ENCODE results near the gene CTNNA3. TPM values are rescaled to one million over a fixed set of nuclear protein-coding genes. Genes with fewer than 3 reads are reported as not detected.

Gene CTNNA3
- total and polyA plus RNA-seq, 2 donors from 2014 or later: 0.45 to 0.72 TPM

DNA sequence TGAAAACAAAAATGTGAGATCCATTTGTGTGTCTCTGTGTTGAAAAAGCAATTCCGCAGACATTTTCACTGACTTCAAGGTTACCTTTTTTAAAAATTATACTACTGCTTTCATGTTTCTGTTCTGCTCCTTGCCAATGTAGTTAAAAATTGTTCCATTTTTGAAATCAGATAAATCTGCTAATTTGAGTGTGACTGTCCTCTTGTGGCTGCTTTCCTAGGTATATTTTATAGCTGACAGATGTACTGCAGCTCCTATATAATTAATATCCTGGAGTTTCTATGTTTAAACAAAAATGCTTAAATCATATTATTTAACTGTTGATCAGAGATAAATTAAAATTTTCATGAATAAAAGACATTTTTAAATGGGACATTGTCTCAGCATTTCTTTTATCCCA, 947.8 kb downstream of the CTNNA3 start:
- H3K4me3 ChIP-seq (ENCODE audit: low read length in 3 of 3): no peak overlapping the region
- H3K9ac ChIP-seq (ENCODE audit: low read length in 3 of 3): no peak overlapping the region
- no peak for DNase-seq
- H3K27me3 ChIP-seq (ENCODE audit: control insufficient read depth, insufficient read depth, low read length): no peaks in the 10 kb centered on the region
- H3K27ac ChIP-seq (ENCODE audit: low read depth in 2 of 2, low read length in 2 of 2): no peak overlapping the region
- FAIRE-seq: no peak
- H3K4me1 ChIP-seq (ENCODE audit: control insufficient read depth in 2 of 3, insufficient read depth in 2 of 3, low read depth in 1 of 3, low read length in 3 of 3): no peaks in the 10 kb centered on the region
- intact Hi-C loops (cut with DNase I): no loop called here
- TF ChIP-seq, protein P1, sequence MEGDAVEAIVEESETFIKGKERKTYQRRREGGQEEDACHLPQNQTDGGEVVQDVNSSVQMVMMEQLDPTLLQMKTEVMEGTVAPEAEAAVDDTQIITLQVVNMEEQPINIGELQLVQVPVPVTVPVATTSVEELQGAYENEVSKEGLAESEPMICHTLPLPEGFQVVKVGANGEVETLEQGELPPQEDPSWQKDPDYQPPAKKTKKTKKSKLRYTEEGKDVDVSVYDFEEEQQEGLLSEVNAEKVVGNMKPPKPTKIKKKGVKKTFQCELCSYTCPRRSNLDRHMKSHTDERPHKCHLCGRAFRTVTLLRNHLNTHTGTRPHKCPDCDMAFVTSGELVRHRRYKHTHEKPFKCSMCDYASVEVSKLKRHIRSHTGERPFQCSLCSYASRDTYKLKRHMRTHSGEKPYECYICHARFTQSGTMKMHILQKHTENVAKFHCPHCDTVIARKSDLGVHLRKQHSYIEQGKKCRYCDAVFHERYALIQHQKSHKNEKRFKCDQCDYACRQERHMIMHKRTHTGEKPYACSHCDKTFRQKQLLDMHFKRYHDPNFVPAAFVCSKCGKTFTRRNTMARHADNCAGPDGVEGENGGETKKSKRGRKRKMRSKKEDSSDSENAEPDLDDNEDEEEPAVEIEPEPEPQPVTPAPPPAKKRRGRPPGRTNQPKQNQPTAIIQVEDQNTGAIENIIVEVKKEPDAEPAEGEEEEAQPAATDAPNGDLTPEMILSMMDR (IDR thresholded peaks at IDR 0.05; ENCODE audit: borderline replicate concordance, extremely low read depth, insufficient read depth): no peak
- H3K36me3 ChIP-seq (ENCODE audit: control insufficient read depth in 2 of 3, insufficient read depth in 3 of 3, low read length in 3 of 3): no peaks in the 10 kb centered on the region
- H3K9me3 ChIP-seq (ENCODE audit: control insufficient read depth in 2 of 3, insufficient read depth in 1 of 3, low read length in 3 of 3): peaks cover 0 to 2% (median 0%) of the 10 kb centered on the region in 3 donors

DNA sequence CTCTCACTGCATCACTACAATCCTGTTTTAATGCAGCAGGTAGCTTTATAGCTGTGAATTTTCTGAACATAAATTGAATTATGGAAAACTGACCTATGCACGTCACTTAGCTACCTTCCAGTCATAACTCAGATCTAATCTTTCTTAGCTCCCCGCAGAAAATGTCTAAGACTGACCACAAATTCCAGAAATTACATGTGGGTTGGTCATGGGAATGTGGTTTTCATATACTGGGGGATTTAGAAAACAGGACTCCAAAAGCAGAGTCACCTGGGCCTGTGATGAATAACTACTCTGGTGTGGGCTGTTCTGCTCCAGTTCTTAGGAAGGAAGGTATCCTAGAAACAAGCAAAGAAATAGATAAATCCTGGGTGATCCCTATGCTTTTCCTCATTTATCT, 948.5 kb downstream of the CTNNA3 start:
- no peak overlapping the region for H3K27ac ChIP-seq (ENCODE audit: low read depth in 2 of 2, low read length in 2 of 2)
- H3K9me3 ChIP-seq (ENCODE audit: control insufficient read depth in 2 of 3, insufficient read depth in 1 of 3, low read length in 3 of 3): peaks cover 0 to 2% (median 0%) of the 10 kb centered on the region in 3 donors
- TF ChIP-seq, protein P1 (IDR thresholded peaks at IDR 0.05; ENCODE audit: borderline replicate concordance, extremely low read depth, insufficient read depth): no peak
- H3K27me3 ChIP-seq (ENCODE audit: control insufficient read depth, insufficient read depth, low read length): no peaks in the 10 kb centered on the region
- H3K36me3 ChIP-seq (ENCODE audit: control insufficient read depth in 2 of 3, insufficient read depth in 3 of 3, low read length in 3 of 3): no peaks in the 10 kb centered on the region
- DNase-seq (no peak), FAIRE-seq (no peak)
- intact Hi-C loops (cut with DNase I): no loop called here
- H3K4me1 ChIP-seq (ENCODE audit: control insufficient read depth in 2 of 3, insufficient read depth in 2 of 3, low read depth in 1 of 3, low read length in 3 of 3): no peaks in the 10 kb centered on the region
- no peak overlapping the region for H3K4me3 ChIP-seq (ENCODE audit: low read length in 3 of 3)
- no peak overlapping the region for H3K9ac ChIP-seq (ENCODE audit: low read length in 3 of 3)

DNA sequence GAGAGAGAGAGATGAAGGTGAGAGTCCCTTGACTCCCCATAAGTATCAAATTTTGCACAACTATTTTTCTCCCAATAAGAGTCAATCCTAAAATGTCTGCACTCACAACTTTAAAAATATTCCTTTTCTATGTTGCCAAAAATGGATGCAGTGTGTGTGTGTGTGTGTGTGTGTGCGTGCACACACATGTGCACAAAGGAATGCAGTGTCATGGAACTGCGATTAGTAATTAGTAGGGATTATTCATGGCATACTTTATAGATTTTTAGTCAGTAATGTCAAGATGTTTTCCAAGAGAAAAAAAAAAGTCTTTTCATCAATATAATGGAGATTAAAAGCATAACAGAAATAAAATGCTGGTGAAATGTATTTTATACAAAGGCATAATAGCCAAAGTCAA, 949.3 kb downstream of the CTNNA3 start:
- no peak overlapping the region for H3K4me3 ChIP-seq (ENCODE audit: low read length in 3 of 3)
- no peak for FAIRE-seq
- H3K27ac ChIP-seq (ENCODE audit: low read depth in 2 of 2, low read length in 2 of 2): no peak overlapping the region
- intact Hi-C loops (cut with DNase I): no loop called here
- H3K4me1 ChIP-seq (ENCODE audit: control insufficient read depth in 2 of 3, insufficient read depth in 2 of 3, low read depth in 1 of 3, low read length in 3 of 3): no peaks in the 10 kb centered on the region
- no peak for DNase-seq
- H3K9me3 ChIP-seq (ENCODE audit: control insufficient read depth in 2 of 3, insufficient read depth in 1 of 3, low read length in 3 of 3): peaks cover 0 to 2% (median 0%) of the 10 kb centered on the region in 3 donors
- no peak overlapping the region for H3K9ac ChIP-seq (ENCODE audit: low read length in 3 of 3)
- H3K27me3 ChIP-seq (ENCODE audit: control insufficient read depth, insufficient read depth, low read length): no peaks in the 10 kb centered on the region
- H3K36me3 ChIP-seq (ENCODE audit: control insufficient read depth in 2 of 3, insufficient read depth in 3 of 3, low read length in 3 of 3): no peaks in the 10 kb centered on the region
- TF ChIP-seq, protein P1 (IDR thresholded peaks at IDR 0.05; ENCODE audit: borderline replicate concordance, extremely low read depth, insufficient read depth): no peak

DNA sequence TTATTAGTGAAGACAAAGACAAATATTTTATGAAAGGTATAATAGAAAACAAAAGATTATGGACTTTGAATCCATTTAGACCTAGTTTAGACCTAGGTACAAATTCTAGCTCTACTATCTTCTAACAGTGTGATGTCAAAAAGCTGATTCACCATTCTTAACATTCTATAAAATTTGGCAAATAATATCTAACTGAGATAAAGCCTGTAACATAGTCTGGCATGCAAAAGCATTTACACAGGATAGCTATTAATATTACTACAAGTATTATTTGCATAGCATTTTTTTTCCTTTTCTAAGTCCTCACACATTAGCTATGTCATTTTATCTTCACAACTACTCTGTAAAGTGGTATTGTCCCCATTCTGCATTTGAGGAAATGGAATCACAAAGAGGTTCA, 949.7 kb downstream of the CTNNA3 start:
- Histone ChIP-seq H3K9me3 (ENCODE audit: control insufficient read depth in 2 of 3, insufficient read depth in 1 of 3, low read length in 3 of 3) (peaks cover 0 to 2% (median 0%) of the 10 kb centered on the region in 3 donors), H3K36me3 (ENCODE audit: control insufficient read depth in 2 of 3, insufficient read depth in 3 of 3, low read length in 3 of 3) (no peaks in the 10 kb centered on the region), H3K4me1 (ENCODE audit: control insufficient read depth in 2 of 3, insufficient read depth in 2 of 3, low read depth in 1 of 3, low read length in 3 of 3) (no peaks in the 10 kb centered on the region), H3K9ac (ENCODE audit: low read length in 3 of 3) (no peak overlapping the region), H3K4me3 (ENCODE audit: low read length in 3 of 3) (no peak overlapping the region), H3K27ac (ENCODE audit: low read depth in 2 of 2, low read length in 2 of 2) (no peak overlapping the region), H3K27me3 (ENCODE audit: control insufficient read depth, insufficient read depth, low read length) (no peaks in the 10 kb centered on the region)
- FAIRE-seq (no peak), DNase-seq (no peak)
- TF ChIP-seq, protein P1 (IDR thresholded peaks at IDR 0.05; ENCODE audit: borderline replicate concordance, extremely low read depth, insufficient read depth): no peak
- intact Hi-C loops (cut with DNase I): no loop called here

Data from kidney (tissue), 14 donors.